ENCODE measurements around the gene SPATA25. TPM values are rescaled to one million over a fixed set of nuclear protein-coding genes. Genes with fewer than 3 reads are reported as not detected.

SPATA25 gene
- total and polyA plus RNA-seq, 2 donors (not counting 3 experiments of a cell fraction or from before 2014, with no cell fraction given), result 0.69 to 1.3 TPM

GRCh38 chr20:45897289-45897688 is 9.9 kb upstream of the SPATA25 start:
- ChIA-PET CTCF (interaction anchor here (0.6 to 0.7 kb wide), 2 partner anchors 13 to 536 kb away, joined by 3 read pairs; no protein-coding TSS in a partner anchor), POLR2A (no interaction called here)
- H4K20me1 ChIP-seq (replicated peaks; ENCODE audit: control insufficient read depth, extremely low read depth, insufficient read depth, low read length), result no peaks in the 10 kb centered on the region
- peaks cover 6% of the 10 kb centered on the region for H3K4me1 ChIP-seq (ENCODE audit: control insufficient read depth, extremely low read depth, insufficient read depth, low read length)
- H3K9me3 ChIP-seq (replicated peaks; ENCODE audit: control insufficient read depth, insufficient read depth, low read length), result no peaks in the 10 kb centered on the region
- intact Hi-C loops (cut with micrococcal nuclease) (no loop called here), dilution Hi-C loops (cut with MboI; ENCODE audit: extremely low pct_ligation_motif_present, low sequenced_read_pairs) (no loop called here)
- no peak overlapping the region for H2AFZ ChIP-seq (ENCODE audit: low read depth, low read length)
- no peaks in the 10 kb centered on the region for H3K9me1 ChIP-seq (replicated peaks; ENCODE audit: control insufficient read depth, extremely low read depth, insufficient read depth, low read length)
- no peak overlapping the region for H3K9ac ChIP-seq (replicated peaks; ENCODE audit: extremely low read depth, insufficient read depth, low read length)
- peaks cover 4 to 34% of the 10 kb centered on the region in 2 experiments for H3K36me3 ChIP-seq (ENCODE audit: control insufficient read depth in 2 of 2, extremely low read depth in 1 of 2, insufficient read depth in 2 of 2, low read length in 2 of 2)
- no peaks in the 10 kb centered on the region for H3K79me2 ChIP-seq (ENCODE audit: control insufficient read depth, insufficient read depth, low read length)
- no peak overlapping the region for H3K4me3 ChIP-seq (replicated peaks in 1 of 3; ENCODE audit: insufficient read depth in 1 of 3, low read depth in 1 of 3, low read length in 3 of 3)
- FAIRE-seq (no peak), DNase-seq (ENCODE audit: low read depth, low spot score) (no peak)
- H3K4me2 ChIP-seq (ENCODE audit: insufficient read depth, low read length), result no peak overlapping the region
- TF ChIP-seq MAX (IDR thresholded peaks at IDR 0.05; ENCODE audit: insufficient read depth, insufficient read length), result no peak
- no peak for TF ChIP-seq FOS (IDR thresholded peaks at IDR 0.05; ENCODE audit: borderline replicate concordance, insufficient read depth, low read length)
- TF ChIP-seq MYC (IDR thresholded peaks at IDR 0.05; ENCODE audit: low read depth, low read length), result no peak
- no peak for TF ChIP-seq JUN (IDR thresholded peaks at IDR 0.05; ENCODE audit: borderline replicate concordance, insufficient read depth, insufficient read length, low read depth)
- TF ChIP-seq GATA2 (IDR thresholded peaks at IDR 0.05; ENCODE audit: insufficient read depth, insufficient read length, low read depth, low read length), result no peak
- TF ChIP-seq POLR2A (IDR thresholded peaks at IDR 0.05; ENCODE audit: low read depth, low read length), result no peak
- TF ChIP-seq POLR2AphosphoS5 (IDR thresholded peaks at IDR 0.05; ENCODE audit: insufficient read depth, low read depth, low read length), result no peak
- TF ChIP-seq EZH2 (IDR thresholded peaks at IDR 0.05; ENCODE audit: borderline replicate concordance, low read depth, low read length, severe bottlenecking), result no peak
- TF ChIP-seq CTCF (IDR thresholded peaks at IDR 0.05; ENCODE audit: extremely low read depth in 1 of 2, insufficient read depth in 1 of 2, low read depth in 1 of 2, low read length in 2 of 2), result no peak
- H3K27me3 ChIP-seq (ENCODE audit: control insufficient read depth in 2 of 2, insufficient read depth in 2 of 2, low read length in 2 of 2), result no peaks in the 10 kb centered on the region
- H3K27ac ChIP-seq (ENCODE audit: insufficient read depth, low read depth, low read length), result no peak overlapping the region
- BruUV-seq (replicated peaks), result no TSS peak
